Hepatocyte (in vitro differentiated cells): ENCODE measurements around the gene LGALS4. TPM values are rescaled to one million over a fixed set of nuclear protein-coding genes. Genes with fewer than 3 reads are reported as not detected.

Experiments used
- DNase-seq: peaks from one replicate; pipeline ENCODE4 v3.0.0-alpha.2; 2016; ENCODE audit warnings: low spot score
- H2AFZ ChIP-seq: fragments of 200-600 bp; sonication (generic); 2 replicates; pipeline ENCODE4 v1.6.0; 2016; ENCODE audit warnings: antibody characterized with exemption, mild to moderate bottlenecking
- H3K27ac ChIP-seq: fragments of 200-600 bp; sonication (generic); 2 replicates; pipeline ENCODE4 v1.5.1; 2016; ENCODE audit warnings: mild to moderate bottlenecking
- H3K27me3 ChIP-seq: fragments of 200-600 bp; sonication (generic); 2 replicates; pipeline ENCODE4 v1.6.1; 2016
- H3K36me3 ChIP-seq: fragments of 200-600 bp; sonication (generic); replicated peaks from 2 replicates; pipeline ENCODE4 v1.5.1; 2016; ENCODE audit warnings: low read depth; ENCODE audit not compliant: insufficient read depth
- H3K4me1 ChIP-seq: fragments of 200-600 bp; sonication (generic); 2 replicates; pipeline ENCODE4 v1.5.1; 2016; ENCODE audit warnings: mild to moderate bottlenecking, moderate library complexity; ENCODE audit not compliant: insufficient read depth
- H3K4me2 ChIP-seq: fragments of 200-600 bp; sonication (generic); 2 replicates; pipeline ENCODE4 v1.6.0; 2016
- H3K4me3 ChIP-seq: fragments of 200-600 bp; sonication (generic); 2 replicates; pipeline ENCODE4 v1.5.1; 2016; ENCODE audit warnings: mild to moderate bottlenecking
- H3K79me2 ChIP-seq: fragments of 200-600 bp; sonication (generic); 2 replicates; pipeline ENCODE4 v1.6.0; 2017; ENCODE audit warnings: mild to moderate bottlenecking
- H3K9me2 ChIP-seq: fragments of 200-600 bp; sonication (generic); replicated peaks from 2 replicates; pipeline ENCODE4 v1.6.0; 2017; ENCODE audit warnings: mild to moderate bottlenecking; ENCODE audit not compliant: insufficient read depth
- H3K9me3 ChIP-seq: fragments of 200-600 bp; sonication (generic); 2 replicates; pipeline ENCODE4 v1.5.1; 2016; ENCODE audit warnings: low read depth, mild to moderate bottlenecking
- H4K20me1 ChIP-seq: fragments of 200-600 bp; sonication (generic); 2 replicates; pipeline ENCODE4 v1.6.0; 2016; ENCODE audit warnings: mild to moderate bottlenecking; ENCODE audit not compliant: insufficient read depth, poor library complexity, severe bottlenecking
- CTCF ChIP-seq: fragments of 200-600 bp; sonication (generic); IDR thresholded peaks from 2 replicates; pipeline ENCODE4 v1.5.1; 2016; ENCODE audit warnings: antibody characterized with exemption, mild to moderate bottlenecking; ENCODE audit not compliant: poor library complexity
- EZH2 ChIP-seq: fragments of 200-600 bp; sonication (generic); IDR thresholded peaks from 2 replicates; pipeline ENCODE4 v1.6.1; 2016; ENCODE audit warnings: antibody characterized with exemption, mild to moderate bottlenecking, borderline replicate concordance
- EZH2phosphoT487 ChIP-seq: fragments of 200-600 bp; sonication (generic); IDR thresholded peaks from one replicate; pipeline ENCODE4 v1.6.1; 2018; ENCODE audit warnings: antibody characterized with exemption, mild to moderate bottlenecking, low read depth, moderate library complexity; ENCODE audit not compliant: unreplicated experiment, severe bottlenecking
- WGBS: methylation state at CpG from one replicate; pipeline ENCODE4 v1.1.6; 2016; ENCODE audit warnings: low lambda C conversion rate; ENCODE audit errors: missing lambda C conversion rate; 5-methylcytosine and 5-hydroxymethylcytosine counted together
- polyA plus RNA-seq: library from polyadenylated mRNA; unstranded; fragments of >200 nt; fragmentation: Nextera tagmentation; extraction: Ambion mirVana; gene quantifications from 2 replicates; pipeline ENCODE4 v1.2.1, GENCODE V29; 2016
- total RNA-seq: library from RNA; depleted of rRNA; stranded (reverse); fragments of >200 nt; gene quantifications from 2 replicates; pipeline ENCODE4 v1.2.3, GENCODE V29; 2014

Gene LGALS4
- total and polyA plus RNA-seq, 2 experiments from 2014 or later, result 147 to 199 TPM

GRCh38 chr19:38805180-38805579 is 7.6 kb downstream of the LGALS4 start:
- no peak overlapping the region for H3K27ac ChIP-seq
- no peak overlapping the region for H3K4me2 ChIP-seq
- H4K20me1 ChIP-seq, result no peaks in the 10 kb centered on the region
- H3K4me3 ChIP-seq, result no peak overlapping the region
- H3K27me3 ChIP-seq, result no peaks in the 10 kb centered on the region
- no peaks in the 10 kb centered on the region for H3K9me2 ChIP-seq
- TF ChIP-seq EZH2phosphoT487, result no peak
- TF ChIP-seq CTCF, result no peak
- TF ChIP-seq EZH2, result no peak
- peaks cover 3% of the 10 kb centered on the region for H3K4me1 ChIP-seq
- 83% methylated on average over 1 of the region's 1 CpG for WGBS
- no peaks in the 10 kb centered on the region for H3K36me3 ChIP-seq
- H3K79me2 ChIP-seq, result no peaks in the 10 kb centered on the region
- H2AFZ ChIP-seq, result no peak overlapping the region
- no peaks in the 10 kb centered on the region for H3K9me3 ChIP-seq
- DNase-seq, result no peak

GRCh38 chr19:38803543-38803942 is 9.2 kb downstream of the LGALS4 start:
- Histone ChIP-seq H3K4me3 (no peak overlapping the region), H3K27ac (no peak overlapping the region), H3K9me2 (no peaks in the 10 kb centered on the region), H2AFZ (no peak overlapping the region), H4K20me1 (no peaks in the 10 kb centered on the region), H3K27me3 (no peaks in the 10 kb centered on the region), H3K79me2 (no peaks in the 10 kb centered on the region), H3K4me1 (peaks cover 6% of the 10 kb centered on the region), H3K9me3 (no peaks in the 10 kb centered on the region), H3K36me3 (no peaks in the 10 kb centered on the region), H3K4me2 (no peak overlapping the region)
- 94% methylated on average over 10 of the region's 10 CpGs for WGBS
- TF ChIP-seq EZH2phosphoT487 (no peak), EZH2 (no peak), CTCF (no peak)
- no peak for DNase-seq

- TF ChIP-seq EZH2phosphoT487, result no peak
- 98% methylated on average over 12 of the region's 12 CpGs for WGBS
- Histone ChIP-seq H3K4me3 (no peak overlapping the region), H3K36me3 (no peaks in the 10 kb centered on the region), H3K27ac (no peak overlapping the region), H2AFZ (no peak overlapping the region), H3K27me3 (no peaks in the 10 kb centered on the region), H3K79me2 (no peaks in the 10 kb centered on the region), H4K20me1 (no peaks in the 10 kb centered on the region), H3K4me1 (peaks cover 3% of the 10 kb centered on the region), H3K9me3 (no peaks in the 10 kb centered on the region), H3K4me2 (no peak overlapping the region), H3K9me2 (no peaks in the 10 kb centered on the region)
- no peak for DNase-seq
These were observed 11.2 kb downstream of the LGALS4 start for GRCh38 chr19:38801359-38802095.

GRCh38 chr19:38800577-38801347 is 12.0 kb downstream of the LGALS4 start:
- Histone ChIP-seq H3K4me2 (no peak overlapping the region), H3K36me3 (no peaks in the 10 kb centered on the region)
- 93% methylated on average over 5 of the region's 5 CpGs for WGBS

More at GRCh38 chr19:38800577-38801347, 12.0 kb downstream of the LGALS4 start:
- H3K9me3 ChIP-seq, result no peaks in the 10 kb centered on the region
- DNase-seq, result no peak
- TF ChIP-seq EZH2 (no peak), EZH2phosphoT487 (no peak), CTCF (no peak)
- no peak overlapping the region for H3K4me3 ChIP-seq
- H3K9me2 ChIP-seq, result no peaks in the 10 kb centered on the region
- no peak overlapping the region for H2AFZ ChIP-seq
- H3K27ac ChIP-seq, result no peak overlapping the region
- no peaks in the 10 kb centered on the region for H3K27me3 ChIP-seq
- H3K4me1 ChIP-seq, result peaks cover 3% of the 10 kb centered on the region
- H4K20me1 ChIP-seq, result no peaks in the 10 kb centered on the region
- no peaks in the 10 kb centered on the region for H3K79me2 ChIP-seq
